SK-N-SH (cell line): ENCODE measurements around the gene TAS2R41. TPM values are rescaled to one million over a fixed set of nuclear protein-coding genes. Genes with fewer than 3 reads are reported as not detected.
A peak's percentile ranks its signal among the peaks of the same experiment; 100 is the strongest.

Experiments
- CTCF ChIA-PET: fragments of 300-600, 350-600 bp; formaldehyde crosslinking; extraction: SDS; loops from one replicate; lab custom pipeline; 2021; lab: Yijun Ruan, JAX
- POLR2A ChIA-PET: fragments of 350-600 bp; sonication (Branson Sonifier 250); formaldehyde crosslinking; extraction: SDS; loops from one replicate; lab custom pipeline; 2020; ENCODE audit warnings: antibody characterized with exemption, inconsistent platforms; lab: Yijun Ruan, JAX
- DNase-seq: peaks from one replicate; pipeline ENCODE4 v3.0.0; 2012
- H2AFZ ChIP-seq: fragments of 200-600 bp; sonication (generic); 2 replicates; pipeline ENCODE4 v1.8.1; 2016; ENCODE audit warnings: antibody characterized with exemption, mild to moderate bottlenecking, low read depth
- H3F3A ChIP-seq: fragments of 200-600 bp; sonication (generic); replicated peaks from 2 replicates; pipeline ENCODE3; 2016; ENCODE audit warnings: antibody characterized with exemption, mild to moderate bottlenecking; ENCODE audit not compliant: insufficient read depth
- H3K27ac ChIP-seq, 2 experiments: fragments of 200-500 bp in 1 of 2; fragments of 200-600 bp in 1 of 2; sonication (Bioruptor generic) in 1 of 2; sonication (generic), shearing (Covaris generic) in 1 of 2; 2 replicates each; pipeline versions ENCODE4 v1.5.1 to v1.6.1; 2014 to 2016; ENCODE audit warnings: low read depth in 2 of 2, inconsistent platforms in 1 of 2, low read length in 1 of 2, mild to moderate bottlenecking in 1 of 2, mixed read lengths in 1 of 2
- H3K27me3 ChIP-seq: fragments of 200-600 bp; sonication (generic), shearing (Covaris generic); 2 replicates; pipeline ENCODE4 v1.6.1; 2016; ENCODE audit warnings: mixed run types; ENCODE audit not compliant: insufficient read depth
- H3K36me3 ChIP-seq, 2 experiments: fragments of 200-500 bp in 1 of 2; fragments of 200-600 bp in 1 of 2; sonication (Bioruptor generic) in 1 of 2; sonication (generic) in 1 of 2; replicated peaks in 1 of 2; 2 replicates each; pipeline versions ENCODE3 to v1.5.1; 2014 to 2016; ENCODE audit warnings: low read length in 1 of 2, mild to moderate bottlenecking in 1 of 2; ENCODE audit not compliant: insufficient read depth in 2 of 2, control insufficient read depth in 1 of 2
- H3K4me1 ChIP-seq, 2 experiments: fragments of 200-500 bp in 1 of 2; fragments of 200-600 bp in 1 of 2; sonication (Bioruptor generic) in 1 of 2; sonication (generic), shearing (Covaris generic) in 1 of 2; 2 replicates each; pipeline versions ENCODE4 v1.5.1 to v1.6.1; 2014 to 2016; ENCODE audit warnings: low read depth in 1 of 2, low read length in 1 of 2, mixed run types in 1 of 2; ENCODE audit not compliant: insufficient read depth in 2 of 2, control insufficient read depth in 1 of 2
- H3K4me2 ChIP-seq: fragments of 200-600 bp; sonication (generic), shearing (Covaris generic); 2 replicates; pipeline ENCODE4 v1.6.1; 2017; ENCODE audit warnings: mixed run types
- H3K4me3 ChIP-seq, 2 experiments: fragments of 200-500 bp in 1 of 2; fragments of 200-600 bp in 1 of 2; sonication (Bioruptor generic) in 1 of 2; sonication (generic), shearing (Covaris generic) in 1 of 2; 2 replicates each; pipeline versions ENCODE4 v1.5.1 to v1.8.1; 2014 to 2016; ENCODE audit warnings: low read depth in 2 of 2, inconsistent platforms in 1 of 2, low read length in 1 of 2, mild to moderate bottlenecking in 1 of 2, mixed read lengths in 1 of 2, moderate library complexity in 1 of 2
- H3K79me2 ChIP-seq: fragments of 200-600 bp; sonication (generic); 2 replicates; pipeline ENCODE4 v1.8.1; 2017; ENCODE audit warnings: mild to moderate bottlenecking; ENCODE audit not compliant: insufficient read depth
- H3K9ac ChIP-seq: fragments of 200-600 bp; sonication (generic); 2 replicates; pipeline ENCODE4 v1.6.1; 2017; ENCODE audit warnings: mixed run types
- H3K9me2 ChIP-seq: fragments of 200-600 bp; sonication (generic); 2 replicates; pipeline ENCODE4 v1.6.1; 2017; ENCODE audit warnings: mixed run types
- H3K9me3 ChIP-seq: fragments of 200-600 bp; sonication (generic); 2 replicates; pipeline ENCODE4 v1.6.1; 2017; ENCODE audit warnings: mixed run types, mild to moderate bottlenecking, moderate library complexity
- H4K20me1 ChIP-seq: fragments of 200-600 bp; sonication (generic); 2 replicates; pipeline ENCODE4 v1.6.1; 2017; ENCODE audit warnings: mild to moderate bottlenecking, mixed run types; ENCODE audit not compliant: insufficient read depth
- EP300 ChIP-seq, 2 experiments: IDR thresholded peaks; 2 replicates each; pipeline versions ENCODE4 v1.4.0 to v1.6.1; 2012; ENCODE audit warnings: borderline replicate concordance in 1 of 2, low read depth in 1 of 2, low read length in 1 of 2
- FOSL2 ChIP-seq: IDR thresholded peaks from 2 replicates; pipeline ENCODE4 v1.4.0; 2012; ENCODE audit warnings: low read depth, mild to moderate bottlenecking, moderate library complexity, borderline replicate concordance
- GABPA ChIP-seq: IDR thresholded peaks from 2 replicates; pipeline ENCODE4 v1.4.0; 2012; ENCODE audit warnings: low read depth, mild to moderate bottlenecking
- GATA2 ChIP-seq: sonication (generic); formaldehyde crosslinking; IDR thresholded peaks from 2 replicates; pipeline ENCODE4 v1.5.0; 2020; ENCODE audit warnings: mild to moderate bottlenecking, missing genetic modification reagents
- JUND ChIP-seq: IDR thresholded peaks from 2 replicates; pipeline ENCODE4 v1.4.0; 2012
- MXI1 ChIP-seq: IDR thresholded peaks from 2 replicates; pipeline ENCODE4 v1.6.1; 2012; ENCODE audit warnings: mild to moderate bottlenecking, low read depth, low read length, improper control_type of control experiment
- NFIC ChIP-seq: IDR thresholded peaks from 2 replicates; pipeline ENCODE4 v1.4.0; 2012; ENCODE audit warnings: borderline replicate concordance
- RXRA ChIP-seq: IDR thresholded peaks from 2 replicates; pipeline ENCODE4 v1.4.0; 2012; ENCODE audit warnings: low read depth, mild to moderate bottlenecking, borderline replicate concordance
- SIN3A ChIP-seq: IDR thresholded peaks from 2 replicates; pipeline ENCODE4 v1.6.1; 2012; ENCODE audit warnings: low read depth, mild to moderate bottlenecking, low read length, moderate library complexity, borderline replicate concordance
- SMC3 ChIP-seq: IDR thresholded peaks from 2 replicates; pipeline ENCODE4 v1.6.1; 2012; ENCODE audit warnings: low read depth, low read length, improper control_type of control experiment
- TAF1 ChIP-seq: IDR thresholded peaks from 2 replicates; pipeline ENCODE4 v1.6.1; 2012; ENCODE audit warnings: low read depth, mild to moderate bottlenecking, low read length, moderate library complexity, borderline replicate concordance
- TCF12 ChIP-seq: IDR thresholded peaks from 2 replicates; pipeline ENCODE4 v1.4.0; 2012
- TEAD4 ChIP-seq: IDR thresholded peaks from 2 replicates; pipeline ENCODE4 v1.4.0; 2012; ENCODE audit warnings: mild to moderate bottlenecking, borderline replicate concordance; ENCODE audit not compliant: insufficient read depth
- WGBS: methylation state at CpG from one replicate; pipeline ENCODE4 v1.1.6; 2017; ENCODE audit warnings: low lambda C conversion rate; 5-methylcytosine and 5-hydroxymethylcytosine counted together
- polyA plus RNA-seq, 3 experiments: library from polyadenylated mRNA; depleted of rRNA; stranded (reverse); fragments of >200 nt; gene quantifications; 2 replicates each; pipeline ENCODE4 v1.2.3, GENCODE V29; 2012
- TF ChIP-seq, protein P1 (sequence below): IDR thresholded peaks from 2 replicates; pipeline ENCODE4; 2012
- TF ChIP-seq, protein P2 (sequence below): IDR thresholded peaks from 2 replicates; pipeline ENCODE4 v1.4.0; 2012; ENCODE audit warnings: low read depth, borderline replicate concordance
- TF ChIP-seq, protein P3 (sequence below): IDR thresholded peaks from 2 replicates; pipeline ENCODE4 v1.4.0; 2012; ENCODE audit warnings: low read depth

The TAS2R41 gene
- polyA plus RNA-seq, 1 of the 3 experiments (the other 2 are of a cell fraction), result not detected

DNA sequence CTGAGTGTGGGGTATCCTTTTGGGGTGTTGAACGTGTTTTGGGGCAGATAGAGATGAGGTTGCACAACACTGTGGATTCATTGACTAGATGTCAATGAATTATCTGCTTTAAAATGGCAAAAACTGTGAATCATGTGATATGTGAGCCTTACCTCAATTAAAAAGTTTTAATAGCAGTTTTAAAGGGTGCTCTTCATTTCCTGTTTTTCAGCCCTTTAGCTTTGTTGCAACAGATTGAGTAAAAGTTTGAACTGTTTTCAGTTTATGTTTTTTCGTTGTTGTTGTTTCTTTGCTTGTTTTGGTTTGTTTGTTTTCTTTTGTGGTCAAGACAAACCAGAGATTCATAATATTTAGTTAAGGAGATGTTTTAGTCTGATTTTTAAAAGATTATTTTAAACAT is 9.4 kb downstream of the TAS2R41 start:
- ChIA-PET POLR2A (no interaction called here), CTCF (no interaction called here)
- no peak for DNase-seq
- WGBS, result 20% methylated on average over 2 of the region's 2 CpGs
- Histone ChIP-seq H3K27ac (peak overlapping the region; percentile 66; a peak in 3 of 4 replicates), H3K4me1 (peaks cover 3 to 35% of the 10 kb centered on the region in 2 experiments), H3K36me3 (no peaks in the 10 kb centered on the region), H3K9me3 (no peaks in the 10 kb centered on the region), H3K27me3 (no peaks in the 10 kb centered on the region), H3F3A (peaks cover 25% of the 10 kb centered on the region), H3K9me2 (0 out of 2 replicates have a peak, but pooled peaks cover 2% of the 10 kb centered on the region), H2AFZ (peak overlapping the region; percentile 70), H3K4me3 (no peak overlapping the region), H3K4me2 (0 out of 2 replicates have a peak overlapping the region, but pooled peaks have one; percentile 20), H4K20me1 (no peaks in the 10 kb centered on the region), H3K9ac (peak overlapping the region; percentile 1; the same call in 1 of the 2 replicates), H3K79me2 (no peaks in the 10 kb centered on the region)
- TF ChIP-seq EP300 (IDR thresholded peaks at IDR 0.05; ENCODE audit: borderline replicate concordance in 1 of 2, low read depth in 1 of 2, low read length in 1 of 2) (no peak), JUND (no peak)

DNA sequence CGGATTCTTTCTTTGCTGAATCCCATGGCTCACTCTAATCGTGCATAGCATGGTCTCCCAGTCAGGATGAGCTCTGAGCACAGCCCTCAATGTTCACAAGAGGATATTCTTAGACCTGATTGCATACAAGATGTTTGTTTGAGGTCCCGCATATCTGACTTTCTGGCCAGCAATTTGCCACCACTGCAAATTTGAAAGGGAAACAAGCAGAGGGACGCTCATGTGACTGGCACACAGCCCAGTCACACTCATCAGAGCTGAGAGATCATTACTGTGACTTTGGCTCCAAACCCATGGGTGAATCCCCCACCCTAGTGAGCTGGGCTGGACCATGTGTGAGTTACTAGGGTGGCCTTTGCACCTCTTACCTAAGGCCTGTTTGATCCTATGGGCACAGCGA is 9.9 kb downstream of the TAS2R41 start:
- Histone ChIP-seq H3K27me3 (no peaks in the 10 kb centered on the region), H3K9ac (peak overlapping the region; percentile 1; the same call in 1 of the 2 replicates), H3K9me2 (0 out of 2 replicates have a peak, but pooled peaks cover 2% of the 10 kb centered on the region), H3K4me2 (0 out of 2 replicates have a peak overlapping the region, but pooled peaks have one; percentile 20), H4K20me1 (no peaks in the 10 kb centered on the region), H3K4me1 (peaks cover 3 to 39% of the 10 kb centered on the region in 2 experiments), H3K9me3 (no peaks in the 10 kb centered on the region), H3F3A (peaks cover 30% of the 10 kb centered on the region), H2AFZ (peak overlapping the region; percentile 70), H3K4me3 (no peak overlapping the region), H3K79me2 (no peaks in the 10 kb centered on the region), H3K36me3 (no peaks in the 10 kb centered on the region), H3K27ac (peak overlapping the region; percentile 66)
- 33% methylated on average over 5 of the region's 5 CpGs for WGBS
- CTCF ChIA-PET, result no interaction called here
- TF ChIP-seq, protein P1, sequence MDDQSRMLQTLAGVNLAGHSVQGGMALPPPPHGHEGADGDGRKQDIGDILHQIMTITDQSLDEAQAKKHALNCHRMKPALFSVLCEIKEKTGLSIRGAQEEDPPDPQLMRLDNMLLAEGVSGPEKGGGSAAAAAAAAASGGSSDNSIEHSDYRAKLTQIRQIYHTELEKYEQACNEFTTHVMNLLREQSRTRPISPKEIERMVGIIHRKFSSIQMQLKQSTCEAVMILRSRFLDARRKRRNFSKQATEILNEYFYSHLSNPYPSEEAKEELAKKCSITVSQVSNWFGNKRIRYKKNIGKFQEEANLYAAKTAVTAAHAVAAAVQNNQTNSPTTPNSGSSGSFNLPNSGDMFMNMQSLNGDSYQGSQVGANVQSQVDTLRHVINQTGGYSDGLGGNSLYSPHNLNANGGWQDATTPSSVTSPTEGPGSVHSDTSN, result peak; percentile 55
- TF ChIP-seq NFIC (peak; percentile 83), GABPA (no peak), JUND (0 out of 2 replicates have a peak, but pooled peaks have one; percentile 11), SMC3 (no peak), TCF12 (peak; percentile 29; the same call in 1 of the 2 replicates)
- TF ChIP-seq, protein P2, sequence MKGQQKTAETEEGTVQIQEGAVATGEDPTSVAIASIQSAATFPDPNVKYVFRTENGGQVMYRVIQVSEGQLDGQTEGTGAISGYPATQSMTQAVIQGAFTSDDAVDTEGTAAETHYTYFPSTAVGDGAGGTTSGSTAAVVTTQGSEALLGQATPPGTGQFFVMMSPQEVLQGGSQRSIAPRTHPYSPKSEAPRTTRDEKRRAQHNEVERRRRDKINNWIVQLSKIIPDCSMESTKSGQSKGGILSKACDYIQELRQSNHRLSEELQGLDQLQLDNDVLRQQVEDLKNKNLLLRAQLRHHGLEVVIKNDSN, result 0 out of 2 replicates have a peak, but pooled peaks have one; percentile 27
- no peak for DNase-seq
- POLR2A ChIA-PET, result no interaction called here

DNA sequence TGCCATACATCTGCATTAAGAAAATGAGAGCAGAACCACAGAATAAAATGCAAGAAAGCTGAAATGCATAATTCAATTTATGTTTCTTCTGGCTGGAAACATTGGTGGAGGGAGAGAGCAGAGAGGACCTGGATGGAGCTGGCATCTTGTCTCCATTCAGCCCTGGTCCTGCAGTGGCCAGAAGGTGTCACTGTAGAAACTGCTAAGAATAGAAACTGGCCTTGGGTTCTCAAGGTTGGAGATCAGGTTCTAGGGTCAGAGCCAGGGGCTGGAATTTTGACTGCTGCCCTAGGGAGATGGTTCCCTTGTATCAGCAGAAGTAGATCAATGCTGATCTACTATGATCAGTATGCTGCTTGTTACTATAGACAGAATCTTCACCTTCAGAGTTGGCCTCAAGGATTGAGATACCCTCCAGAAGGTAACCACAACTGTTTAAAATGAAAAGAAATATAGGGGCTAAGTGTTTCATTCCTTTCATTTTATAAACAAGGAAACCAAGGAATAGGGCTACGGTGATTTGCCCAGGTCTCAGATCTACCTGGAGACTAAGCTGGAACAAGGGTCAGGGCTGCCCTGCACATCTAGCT is 13.1 kb downstream of the TAS2R41 start:
- no peak for DNase-seq
- Histone ChIP-seq H2AFZ (no peak overlapping the region), H3K79me2 (no peaks in the 10 kb centered on the region), H3K27me3 (no peaks in the 10 kb centered on the region), H3K9me3 (no peaks in the 10 kb centered on the region), H4K20me1 (no peaks in the 10 kb centered on the region), H3K36me3 (no peaks in the 10 kb centered on the region), H3K4me2 (no peak overlapping the region), H3K4me1 (peaks cover 8 to 57% of the 10 kb centered on the region in 2 experiments), H3K9me2 (no peaks in the 10 kb centered on the region), H3F3A (peaks cover 55% of the 10 kb centered on the region), H3K27ac (peak overlapping the region; percentile 92 to 95), H3K4me3 (no peak overlapping the region), H3K9ac (no peak overlapping the region)
- CTCF ChIA-PET, result interaction anchor here (0.8 to 1.4 kb wide), 2 partner anchors 14 to 74 kb away, joined by 4 to 5 read pairs; no protein-coding TSS in a partner anchor
- 73% methylated on average over 1 of the region's 1 CpG for WGBS
- POLR2A ChIA-PET, result no interaction called here
- TF ChIP-seq SIN3A (no peak), NFIC (peak; percentile 42; the same call in 1 of the 2 replicates), FOSL2 (no peak), TEAD4 (no peak), TAF1 (no peak), SMC3 (peak; percentile 59), GATA2 (no peak), RXRA (peak; percentile 35; the same call in 1 of the 2 replicates), MXI1 (no peak)
- TF ChIP-seq, protein P3, sequence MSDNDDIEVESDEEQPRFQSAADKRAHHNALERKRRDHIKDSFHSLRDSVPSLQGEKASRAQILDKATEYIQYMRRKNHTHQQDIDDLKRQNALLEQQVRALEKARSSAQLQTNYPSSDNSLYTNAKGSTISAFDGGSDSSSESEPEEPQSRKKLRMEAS, result no peak
- TF ChIP-seq, protein P2, result no peak
